ENCODE results near the gene DEUP1.
"Not testable (repeated sequence)": the region's sequence is repeated elsewhere in the genome, so short reads cannot be mapped to it uniquely, and the experiment has no call there.

The DEUP1 gene, protein sequence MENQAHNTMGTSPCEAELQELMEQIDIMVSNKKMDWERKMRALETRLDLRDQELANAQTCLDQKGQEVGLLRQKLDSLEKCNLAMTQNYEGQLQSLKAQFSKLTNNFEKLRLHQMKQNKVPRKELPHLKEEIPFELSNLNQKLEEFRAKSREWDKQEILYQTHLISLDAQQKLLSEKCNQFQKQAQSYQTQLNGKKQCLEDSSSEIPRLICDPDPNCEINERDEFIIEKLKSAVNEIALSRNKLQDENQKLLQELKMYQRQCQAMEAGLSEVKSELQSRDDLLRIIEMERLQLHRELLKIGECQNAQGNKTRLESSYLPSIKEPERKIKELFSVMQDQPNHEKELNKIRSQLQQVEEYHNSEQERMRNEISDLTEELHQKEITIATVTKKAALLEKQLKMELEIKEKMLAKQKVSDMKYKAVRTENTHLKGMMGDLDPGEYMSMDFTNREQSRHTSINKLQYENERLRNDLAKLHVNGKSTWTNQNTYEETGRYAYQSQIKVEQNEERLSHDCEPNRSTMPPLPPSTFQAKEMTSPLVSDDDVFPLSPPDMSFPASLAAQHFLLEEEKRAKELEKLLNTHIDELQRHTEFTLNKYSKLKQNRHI

DNA sequence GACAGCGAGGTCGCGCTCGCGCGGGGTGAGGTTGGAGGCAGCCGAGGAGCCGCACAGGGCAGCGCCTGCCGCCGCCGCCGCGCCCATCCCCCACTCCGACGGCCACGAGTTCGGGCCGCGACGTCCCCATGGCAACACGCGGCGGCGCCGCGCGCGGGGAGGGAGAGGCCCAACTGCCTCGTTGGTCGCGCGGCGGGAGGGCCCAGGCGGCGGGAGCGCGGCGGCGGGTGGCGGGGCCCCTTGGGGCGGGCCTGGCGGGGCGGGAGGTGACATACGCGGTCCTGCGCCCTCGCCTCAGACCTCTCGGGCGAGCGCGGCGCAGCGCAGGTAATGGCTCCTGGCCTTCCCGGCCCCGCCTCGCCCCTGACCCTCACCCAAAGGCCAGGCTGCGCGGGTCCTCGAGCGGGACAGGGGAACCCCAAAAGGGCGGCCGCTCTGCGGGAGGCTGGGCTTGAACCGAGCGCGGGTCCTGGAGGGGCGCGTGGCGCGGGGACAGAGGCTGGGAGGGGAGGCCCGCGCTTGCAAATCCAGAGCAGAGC, at the start of gene DEUP1:
Gene DEUP1, plus strand, starts transcription at position 297 of the 539 bp plus-strand sequence. CDS start 1,518 bp downstream, outside the sequence.
- DNase-seq (ENCODE audit: low read depth): no peak

DNA sequence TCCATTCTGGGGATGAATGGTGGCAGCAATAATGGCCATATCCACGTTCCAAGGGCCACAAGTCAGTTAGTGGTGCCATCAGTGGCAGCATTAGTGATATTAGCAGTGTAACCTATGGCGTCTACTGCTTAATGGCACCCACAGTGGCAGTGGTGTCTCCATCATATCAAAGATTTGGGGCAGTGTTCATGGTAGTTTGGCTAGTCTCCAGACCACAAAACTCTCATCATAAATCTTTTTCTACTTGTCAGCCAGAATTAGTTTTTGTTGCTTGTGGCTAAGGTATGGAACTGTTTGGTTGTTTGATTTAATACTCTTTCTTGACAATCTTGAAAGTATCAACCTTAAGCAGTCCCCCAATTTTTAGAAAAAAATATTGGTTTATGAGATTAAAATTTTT, 45.1 kb upstream of the DEUP1 start:
- no peak for DNase-seq (ENCODE audit: low read depth)

GRCh38 chr11:93287434-93287833, 43.1 kb upstream of the DEUP1 start:
- DNase-seq (ENCODE audit: low read depth): no peak

GRCh38 chr11:93288079-93288478, 42.5 kb upstream of the DEUP1 start:
- no peak for DNase-seq (ENCODE audit: low read depth)

DNA sequence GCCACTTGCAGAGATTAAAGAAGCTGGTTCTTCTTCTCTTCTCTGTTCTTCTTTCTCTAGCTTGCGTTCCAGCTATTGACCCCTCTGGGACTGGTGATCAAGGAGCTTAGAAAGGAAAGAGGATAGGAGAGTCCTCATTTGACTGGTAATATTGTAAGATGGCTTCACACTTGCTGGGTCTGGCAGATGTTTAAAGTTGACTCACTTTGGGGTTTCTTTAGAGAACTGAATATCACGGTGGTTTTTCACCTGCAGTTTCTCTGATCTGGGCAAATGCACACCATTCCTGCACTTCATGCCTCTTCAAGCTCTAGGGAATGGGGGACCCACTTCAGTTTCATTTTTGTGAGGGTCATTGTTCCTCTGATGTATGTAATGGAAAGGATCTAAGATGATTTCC, 41.8 kb upstream of the DEUP1 start:
- DNase-seq (ENCODE audit: low read depth): no peak

DNA sequence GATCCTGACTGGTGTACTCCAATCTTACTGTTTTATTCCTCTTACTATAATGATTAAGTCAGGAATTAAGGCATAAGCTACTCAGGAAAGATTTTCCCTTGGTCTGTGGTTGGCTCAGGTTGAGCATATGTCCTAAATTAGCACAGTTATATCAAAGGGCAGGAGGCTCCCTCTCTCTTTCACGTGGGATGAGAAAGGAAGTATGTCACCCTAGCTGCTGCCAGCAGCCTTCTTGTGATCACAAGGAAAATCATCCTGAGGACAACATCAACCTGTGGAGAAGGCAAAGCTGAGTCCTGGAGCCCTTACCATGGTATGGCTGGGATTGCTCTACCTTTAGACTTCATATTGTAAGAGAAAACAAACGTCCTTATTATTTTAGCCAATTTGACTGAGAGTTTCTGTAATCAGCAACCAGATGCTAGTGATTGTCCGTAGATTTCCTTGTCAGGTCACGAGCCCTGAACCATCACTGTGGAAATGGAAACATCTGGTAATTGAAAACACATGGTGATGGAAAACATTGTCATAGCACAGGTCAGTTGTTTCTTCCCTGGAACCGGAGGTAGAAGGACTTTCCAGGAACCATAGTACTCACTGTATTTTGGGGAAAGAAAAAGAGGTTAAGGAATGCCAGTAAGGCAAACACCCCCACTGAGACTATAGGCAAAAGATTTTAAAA, 40.6 kb upstream of the DEUP1 start:
- no peak for DNase-seq (ENCODE audit: low read depth)

DNA sequence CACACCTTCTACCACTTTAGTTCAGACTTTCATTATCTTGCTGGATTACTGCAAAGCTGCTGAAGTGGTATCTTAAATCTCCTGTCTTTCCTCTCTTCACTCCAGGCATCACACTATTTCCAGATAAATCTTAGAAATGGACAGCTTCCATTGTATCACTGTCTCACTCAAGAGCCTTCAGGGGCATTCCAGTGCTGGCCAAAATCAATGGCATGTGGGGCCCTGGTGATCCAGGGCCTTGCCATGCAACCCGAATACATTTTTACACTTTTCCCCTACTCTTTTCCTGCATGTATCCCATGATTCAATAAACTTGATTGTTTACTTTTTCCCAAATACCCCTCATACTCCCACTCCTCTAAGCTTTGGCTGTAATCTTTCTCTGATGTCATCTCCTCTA, 39.4 kb upstream of the DEUP1 start:
- no peak for DNase-seq (ENCODE audit: low read depth)

GRCh38 chr11:93291898-93292297, 38.6 kb upstream of the DEUP1 start:
- DNase-seq (ENCODE audit: low read depth): no peak

DNA sequence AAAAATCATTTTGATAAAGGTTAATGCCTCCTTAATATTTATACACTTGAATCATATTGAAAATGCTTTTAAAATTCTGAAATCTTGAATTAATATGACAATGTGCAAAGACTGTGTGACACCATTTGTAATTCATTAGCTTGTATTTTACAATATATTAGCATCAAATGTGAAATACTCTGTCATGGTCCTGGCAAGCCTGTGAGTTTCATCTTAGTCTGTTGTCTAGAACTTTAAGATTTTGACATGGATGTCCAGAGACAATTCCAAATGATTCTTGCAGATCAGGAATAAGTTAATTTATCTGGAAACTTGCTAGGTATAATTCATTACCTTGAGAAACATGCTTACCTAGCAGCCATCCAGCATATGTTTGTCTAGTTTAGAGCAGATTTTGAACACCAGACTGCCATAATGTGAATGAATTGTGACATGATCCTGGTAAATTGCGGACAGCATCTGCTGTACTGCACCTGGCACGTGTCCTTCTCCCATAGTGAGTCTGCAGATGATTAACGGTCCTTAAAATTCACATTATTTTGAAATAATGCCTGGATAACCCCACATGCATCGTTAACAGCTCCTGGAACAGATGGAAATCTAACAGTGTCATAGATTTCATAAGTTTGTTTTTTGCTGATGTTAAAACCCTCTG, 34.5 kb upstream of the DEUP1 start:
- DNase-seq (ENCODE audit: low read depth): no peak

DNA sequence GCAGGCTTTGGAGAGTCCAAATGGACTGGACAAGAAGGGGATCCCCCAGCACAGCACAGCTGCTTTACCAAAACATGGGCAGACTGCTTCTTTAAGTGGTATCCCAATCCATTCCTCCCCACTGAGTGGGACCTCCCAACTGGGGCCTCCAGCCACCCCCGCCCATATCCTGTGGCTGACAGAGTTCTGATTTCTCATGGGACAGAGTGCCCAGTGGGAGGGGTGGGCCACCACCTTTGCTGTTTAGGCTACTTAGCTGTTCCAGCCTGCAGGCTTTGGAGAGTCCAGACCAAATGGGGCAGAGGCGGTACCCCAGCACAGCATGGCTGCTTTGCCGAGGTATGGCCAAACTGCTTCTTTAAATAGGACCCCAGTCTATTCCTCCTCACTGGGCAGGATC, 26.9 kb upstream of the DEUP1 start:
- DNase-seq (ENCODE audit: low read depth): no peak

DNA sequence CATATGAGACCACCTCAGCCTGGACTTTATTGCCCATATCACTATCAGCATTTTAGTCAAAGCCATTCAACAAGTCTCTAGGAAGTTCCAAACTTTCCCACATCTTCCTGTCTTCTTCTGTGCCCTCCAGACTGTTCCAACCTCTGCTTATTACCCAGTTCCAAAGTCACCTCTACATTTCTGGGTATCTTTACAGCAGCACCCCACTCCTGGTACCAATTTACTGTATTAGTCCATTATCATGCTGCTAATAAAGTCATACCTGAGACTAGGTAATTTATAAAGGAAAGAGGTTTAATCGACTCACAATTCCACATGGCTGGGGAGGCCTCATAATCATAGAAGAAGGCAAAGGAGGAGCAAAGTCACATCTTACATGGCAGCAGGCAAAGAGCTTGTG, 16.1 kb upstream of the DEUP1 start:
- DNase-seq (ENCODE audit: low read depth): not testable (repeated sequence)

GRCh38 chr11:93319224-93319839, 11.2 kb upstream of the DEUP1 start:
- no peak for DNase-seq (ENCODE audit: low read depth)

DNA sequence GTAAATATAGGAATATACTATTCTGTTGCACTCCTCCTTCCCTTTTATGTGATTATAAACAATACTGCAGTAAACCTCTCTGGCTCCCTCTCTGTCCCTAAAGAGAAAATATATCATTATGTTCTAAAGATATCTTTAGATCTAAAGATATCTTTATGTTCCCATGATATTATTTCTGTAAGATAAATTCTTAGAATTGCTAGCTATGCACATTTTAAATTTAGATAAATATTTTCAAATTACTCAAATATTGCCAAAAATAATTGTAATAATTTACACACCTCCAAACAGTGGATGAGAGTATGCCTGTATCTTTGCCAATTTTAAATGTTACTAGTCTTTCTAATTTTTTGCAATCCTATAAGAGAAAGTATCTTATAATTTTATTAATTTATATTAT, 10.3 kb upstream of the DEUP1 start:
- no peak for DNase-seq (ENCODE audit: low read depth)

GRCh38 chr11:93322207-93322606, 8.3 kb upstream of the DEUP1 start:
- no peak for DNase-seq (ENCODE audit: low read depth)

DNA sequence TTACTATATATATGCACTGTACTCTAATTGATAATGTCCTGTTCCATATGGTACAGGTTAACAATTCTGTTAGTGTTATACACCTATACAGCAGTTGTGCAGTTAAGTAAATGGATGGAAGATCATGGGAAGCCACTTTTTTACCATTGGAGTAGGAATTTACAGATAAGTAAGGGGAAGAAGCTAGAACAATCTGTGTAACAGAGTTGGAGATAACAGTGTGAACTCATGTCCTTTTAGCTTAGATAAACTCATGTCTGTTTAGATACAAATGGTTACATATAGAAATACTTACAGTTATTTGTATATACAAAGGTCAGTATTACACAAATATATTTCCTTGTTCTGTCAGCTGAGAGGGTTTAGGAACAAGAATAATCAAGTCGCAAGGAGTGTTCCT, 6.8 kb upstream of the DEUP1 start:
- DNase-seq (ENCODE audit: low read depth): no peak

GRCh38 chr11:93324500-93324899, 6.0 kb upstream of the DEUP1 start:
- DNase-seq (ENCODE audit: low read depth): no peak

- no peak for DNase-seq (ENCODE audit: low read depth)
Observed at GRCh38 chr11:93326681-93327080, 3.9 kb upstream of the DEUP1 start.

DNA sequence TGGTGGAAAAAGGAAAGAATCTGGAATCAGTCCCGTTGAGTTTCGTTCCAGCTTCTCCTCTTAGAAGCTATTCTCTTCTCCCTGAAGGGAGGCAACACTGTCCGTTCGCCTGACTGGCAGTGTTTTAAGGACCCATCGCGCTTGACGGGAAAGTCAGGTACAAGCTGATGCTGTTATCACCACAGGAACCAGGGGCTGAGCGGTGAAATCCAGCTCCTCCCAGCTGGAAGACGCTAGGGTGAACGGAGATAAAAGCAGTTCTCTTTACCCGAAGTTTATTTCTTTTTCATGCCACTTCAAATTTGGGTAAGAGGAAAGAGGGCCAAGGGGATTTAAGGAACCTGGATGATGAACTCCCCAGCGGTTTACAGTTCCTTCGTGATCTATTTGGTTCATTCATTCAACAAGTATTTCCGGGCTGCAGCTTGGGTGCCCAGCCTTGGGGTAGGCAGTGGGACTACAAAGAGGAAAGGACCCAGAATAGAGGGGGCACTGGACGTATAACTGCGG, 551 bp upstream of the DEUP1 start:
- DNase-seq (ENCODE audit: low read depth): no peak

- DNase-seq (ENCODE audit: low read depth): no peak
Observed at GRCh38 chr11:93340223-93340622, 9.7 kb downstream of the DEUP1 start.

DNA sequence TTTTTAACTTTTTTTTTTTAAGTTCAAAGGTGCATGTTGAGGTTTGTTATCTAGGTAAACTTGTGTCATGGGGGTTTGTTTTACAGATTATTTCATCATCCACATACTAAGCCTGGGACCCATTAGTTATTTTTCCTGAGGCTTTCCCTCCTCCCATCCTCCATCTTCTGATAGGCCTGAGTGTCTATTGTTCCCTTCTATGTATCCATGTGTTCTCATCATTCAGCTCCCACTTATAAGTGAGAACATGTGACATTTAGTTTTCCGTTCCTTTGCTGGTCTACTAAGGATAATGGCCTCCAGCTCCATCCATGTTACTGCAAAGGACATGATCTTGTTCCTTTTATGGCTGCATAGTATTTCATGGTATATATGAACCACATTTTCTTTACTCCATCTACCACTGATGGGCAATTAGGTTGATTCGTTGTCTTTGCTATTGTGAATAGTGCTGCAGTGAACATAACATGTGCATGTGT, 14.4 kb downstream of the DEUP1 start:
- DNase-seq (ENCODE audit: low read depth): no peak

- DNase-seq (ENCODE audit: low read depth): no peak
Observed at GRCh38 chr11:93348930-93349329, 18.4 kb downstream of the DEUP1 start.

- DNase-seq (ENCODE audit: low read depth): no peak
Observed at GRCh38 chr11:93350835-93351234, 20.3 kb downstream of the DEUP1 start.
